ENCODE measurements around the gene FBXO4. TPM values are rescaled to one million over a fixed set of nuclear protein-coding genes. Genes with fewer than 3 reads are reported as not detected.

Gene FBXO4
- total and polyA plus RNA-seq, 2 of the 8 experiments (the other 6 are each of a cell fraction or from before 2014, with no cell fraction given) = 0.60 to 0.88 TPM

GRCh38 chr5:41932770-41933169, 7.7 kb downstream of the FBXO4 start (continued):
- TF ChIP-seq TAF1 (IDR thresholded peaks at IDR 0.05; ENCODE audit: low read depth, low read length) (no peak), RNF2 (IDR thresholded peaks at IDR 0.05; ENCODE audit: borderline replicate concordance, low read depth, low read length, missing control alignments, poor library complexity, severe bottlenecking) (no peak), KDM5A (IDR thresholded peaks at IDR 0.05; ENCODE audit: low read length) (no peak), CREB1 (IDR thresholded peaks at IDR 0.05) (no peak)

All from H1 (cell line).